OCI-LY3 (cell line): ENCODE measurements around the gene WNT3.

ENCODE experiments used
- CTCF ChIP-seq: fragments of 200-600, 300-600 bp; sonication (generic); IDR thresholded peaks from 2 replicates; pipeline ENCODE4 v1.5.1; 2014; ENCODE audit warnings: antibody characterized with exemption, low read length, low read depth
- EZH2phosphoT487 ChIP-seq: fragments of 200-600 bp; shearing (Covaris generic); IDR thresholded peaks from 2 replicates; pipeline ENCODE4 v1.6.1; 2018; ENCODE audit warnings: antibody characterized with exemption, mixed run types, low read depth

DNA sequence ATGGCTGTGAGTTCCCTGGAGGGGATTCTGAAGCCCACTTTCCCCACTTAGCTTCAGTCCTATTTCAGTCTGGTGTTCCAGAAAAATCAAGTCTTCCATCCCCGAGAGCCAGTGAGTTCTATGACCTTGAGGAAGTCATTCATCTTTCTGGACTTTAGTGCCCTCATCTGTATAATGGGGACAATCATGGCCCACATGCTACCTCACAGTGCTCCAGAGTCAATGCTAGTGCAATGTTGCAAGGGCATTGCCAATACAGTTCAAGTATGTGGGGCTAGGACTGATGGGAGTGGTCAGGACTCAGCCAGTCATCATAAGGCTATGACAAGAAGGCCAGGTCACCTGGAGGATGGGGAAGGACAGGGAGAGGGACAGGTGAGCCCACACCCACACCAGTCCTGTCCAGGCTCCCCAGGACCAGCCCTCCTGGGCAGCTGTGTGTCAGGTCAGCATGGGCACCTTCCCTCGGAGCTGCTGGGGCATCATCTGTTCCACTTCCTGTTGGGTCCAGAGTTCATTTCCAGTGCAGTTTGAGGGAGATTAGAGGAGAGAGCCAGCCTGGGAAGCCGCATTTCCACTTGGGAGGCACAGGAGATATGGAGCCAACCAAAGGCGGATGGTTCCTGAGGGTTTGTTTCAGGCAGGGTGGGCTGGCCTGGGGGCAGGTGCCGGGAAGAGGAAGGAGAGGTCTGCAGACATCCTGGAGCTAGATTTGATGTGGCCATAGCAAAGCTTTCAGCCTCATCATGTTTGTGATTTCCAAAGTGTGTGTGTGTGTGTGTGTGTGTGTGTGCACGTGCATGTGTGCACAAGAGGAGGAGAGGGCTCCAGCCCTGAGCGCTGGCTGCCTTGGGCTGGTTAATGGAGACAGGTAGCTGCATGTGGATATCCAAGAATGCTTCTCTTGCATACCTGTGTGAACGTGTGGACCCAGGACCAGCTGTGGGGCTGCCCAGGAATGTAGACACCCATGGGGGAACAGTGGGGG is 29.0 kb upstream of the WNT3 start:
- TF ChIP-seq CTCF (no peak), EZH2phosphoT487 (no peak)
